Inflammatory macrophage treated with lipopolysaccharide for 4 hours (primary cell): ENCODE measurements around the gene SUB1.
A peak's percentile ranks its signal among the peaks of the same experiment; 100 is the strongest.
"Not testable (repeated sequence)": the region's sequence is repeated elsewhere in the genome, so short reads cannot be mapped to it uniquely, and the experiment has no call there.

ENCODE experiments used
- DNase-seq: peaks from one replicate; pipeline ENCODE4 v3.0.0-alpha.2; 2020

SUB1 gene

DNA sequence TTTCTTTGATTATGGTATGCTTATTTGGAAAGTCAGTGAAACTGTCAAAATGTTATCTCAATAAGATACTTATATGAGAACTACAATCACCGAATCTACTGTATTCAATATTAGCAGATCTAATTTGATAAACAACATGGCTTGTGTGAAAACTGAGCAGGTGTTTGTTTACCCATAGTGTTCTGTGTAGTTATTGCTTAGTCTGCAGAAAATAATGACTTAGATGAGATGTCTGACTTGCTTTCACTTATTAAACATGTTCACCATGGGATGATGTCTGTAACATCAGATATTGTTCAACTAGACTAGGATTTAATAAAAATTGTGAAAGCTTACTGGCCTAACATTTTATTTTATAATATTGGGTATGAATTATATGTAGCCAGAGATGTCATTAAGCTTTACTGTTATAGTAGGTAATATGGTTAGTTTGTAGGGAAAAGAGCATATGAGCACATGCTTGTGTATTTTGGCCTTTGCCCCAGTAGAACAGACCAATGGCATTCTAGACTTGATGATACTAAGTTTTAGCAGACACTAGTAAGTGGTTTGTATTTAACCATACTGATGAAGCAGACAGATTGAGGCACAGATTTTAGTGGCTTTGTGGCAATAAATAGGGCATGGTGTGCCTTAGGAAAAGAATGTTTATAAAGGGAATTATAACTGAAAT, 16.4 kb downstream of the SUB1 start:
- no peak for DNase-seq

DNA sequence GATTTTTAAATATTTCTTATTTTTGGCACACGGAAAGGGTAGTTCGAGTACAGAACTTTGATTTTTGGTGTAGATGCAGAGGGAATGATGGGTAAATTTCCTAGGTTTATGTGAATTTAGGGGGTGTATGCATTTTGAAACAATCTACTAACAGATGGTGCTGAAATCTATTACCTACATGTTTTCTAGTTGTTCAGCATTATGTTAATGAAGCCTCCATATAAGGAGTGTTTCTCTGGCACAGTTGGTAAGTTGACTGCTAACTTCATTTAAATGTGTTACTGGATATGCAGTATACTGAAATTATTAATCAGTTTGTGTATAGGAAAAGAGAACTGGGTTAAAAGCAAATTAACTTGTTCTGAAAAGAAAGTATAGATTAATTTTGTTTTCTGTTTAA, 17.5 kb downstream of the SUB1 start:
- no peak for DNase-seq

DNA sequence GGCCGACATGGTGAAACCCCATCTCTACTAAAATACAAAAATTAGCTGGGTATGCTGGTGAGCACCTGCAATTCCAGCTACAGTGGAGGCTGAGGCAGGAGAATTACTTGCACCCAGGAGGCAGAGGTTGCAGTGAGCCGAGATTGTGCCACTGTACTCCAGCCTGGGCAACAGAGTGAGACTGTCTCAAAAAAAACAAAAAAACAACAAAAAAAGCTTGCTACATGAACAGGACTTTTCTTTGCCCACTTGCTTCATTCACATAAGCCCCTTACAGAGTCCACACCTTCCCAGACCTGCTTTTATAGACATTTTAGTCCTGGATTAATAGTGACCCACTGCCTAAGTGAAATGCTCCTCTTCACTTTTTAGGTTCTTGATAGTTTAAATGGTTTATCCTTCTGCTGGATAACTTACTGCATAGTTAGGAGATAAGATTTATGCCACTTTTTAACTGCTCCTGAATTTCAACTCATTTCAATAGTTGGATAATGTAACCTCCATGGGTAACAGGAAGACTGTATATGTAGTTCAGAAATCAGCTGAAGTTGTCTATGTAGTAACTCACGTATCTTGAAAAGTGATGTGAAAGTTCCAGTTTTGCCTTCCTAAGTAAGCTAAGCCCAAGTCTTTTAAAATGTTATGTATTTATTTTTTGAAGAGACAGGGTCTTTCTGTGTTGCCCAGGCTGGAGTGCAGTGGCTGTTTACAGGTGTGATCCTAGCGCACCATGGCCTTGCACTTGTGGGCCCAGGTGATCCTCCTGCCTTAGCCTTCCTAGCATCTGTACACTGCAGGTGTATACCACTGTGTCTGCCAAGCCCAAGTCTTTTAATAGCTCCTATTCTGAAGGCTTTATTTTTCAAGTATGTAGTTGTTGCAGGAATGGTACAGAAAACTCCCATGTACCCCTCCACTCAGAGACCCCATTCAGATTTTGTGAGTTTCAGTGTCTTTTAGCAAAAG, 19.7 kb downstream of the SUB1 start:
- DNase-seq: no peak

DNA sequence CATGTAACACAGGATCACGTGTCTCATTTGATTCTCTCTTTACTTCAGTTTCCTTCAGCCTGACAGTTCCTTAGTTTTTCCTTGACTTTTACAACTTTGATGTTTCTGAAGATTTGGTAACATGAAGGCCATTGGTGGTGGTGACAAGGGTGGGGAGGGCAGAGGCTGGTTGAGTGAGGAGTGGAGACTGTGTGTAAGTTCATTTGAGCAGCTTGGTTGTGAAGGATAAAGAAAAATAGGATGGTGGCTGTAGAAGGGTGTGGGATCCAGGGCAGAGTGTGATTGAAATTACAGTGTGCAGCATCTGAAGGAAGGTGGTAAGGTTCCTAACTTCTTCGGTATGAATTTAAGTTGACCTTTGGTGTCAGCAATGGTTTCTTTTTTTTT, 20.4 kb downstream of the SUB1 start:
- DNase-seq: no peak

DNA sequence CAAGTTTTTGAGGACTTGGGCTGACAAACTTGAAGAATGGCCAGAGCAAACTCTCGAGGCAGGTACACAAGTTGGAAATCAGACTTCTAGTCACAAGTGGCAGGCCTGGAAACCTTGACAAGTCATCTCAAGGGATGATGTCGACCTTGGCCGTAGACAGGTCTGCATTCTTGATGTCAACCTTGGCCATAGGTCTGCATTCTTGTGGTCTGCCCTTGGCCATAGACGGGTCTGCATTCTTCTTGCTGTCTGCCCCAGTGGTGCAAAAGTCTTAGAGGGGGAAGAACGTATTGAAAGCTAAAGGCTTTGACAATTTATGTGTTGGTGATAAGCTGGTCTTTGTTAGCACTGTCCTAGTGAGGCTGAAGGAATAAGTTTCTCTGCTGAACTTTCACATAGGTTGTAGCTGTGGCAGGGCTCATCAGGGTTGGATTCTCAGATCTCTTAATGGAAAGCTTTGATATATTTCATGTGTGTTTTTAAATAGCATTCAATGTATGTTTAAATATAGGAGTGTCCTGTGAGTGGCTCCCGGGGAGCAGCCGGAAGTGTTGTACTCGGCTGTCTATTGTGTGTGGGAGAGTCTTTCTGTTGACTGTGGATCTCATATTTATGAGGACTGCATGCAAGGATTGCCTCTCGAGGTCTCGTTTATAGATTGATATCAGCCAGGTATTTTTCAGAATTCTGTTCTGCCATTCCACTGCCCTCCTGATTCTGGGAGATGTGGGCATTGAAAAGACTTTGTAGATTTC, 27.0 kb downstream of the SUB1 start:
- DNase-seq: no peak

DNA sequence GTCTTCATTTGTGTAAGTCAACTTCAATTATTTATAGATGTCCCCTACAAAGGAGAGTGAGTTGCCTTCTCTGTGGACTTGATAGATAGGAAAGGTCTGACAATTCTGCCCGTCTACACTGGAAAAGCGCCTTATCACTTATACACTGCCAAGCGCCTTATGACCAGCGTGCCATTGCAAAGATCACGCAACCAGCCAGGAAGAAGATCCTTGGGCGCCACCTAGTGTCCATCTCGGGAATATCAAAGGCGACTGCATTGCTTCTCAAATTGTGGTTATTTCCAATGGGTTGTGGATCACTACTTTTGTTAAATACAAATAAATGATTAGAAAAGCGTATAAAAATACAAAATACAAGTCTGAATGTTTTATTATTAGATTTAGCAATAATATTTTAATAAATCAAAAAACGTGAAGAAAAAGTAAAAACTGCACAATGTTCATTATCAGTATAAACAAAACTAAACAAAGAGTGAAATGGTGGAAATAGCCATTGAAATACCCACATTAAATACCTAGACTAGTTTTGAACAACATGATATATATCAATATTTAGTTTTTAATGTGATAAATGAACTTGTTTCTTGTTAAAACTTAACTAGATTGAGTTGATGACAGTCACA, 27.8 kb downstream of the SUB1 start:
- DNase-seq: peak; percentile 72

DNA sequence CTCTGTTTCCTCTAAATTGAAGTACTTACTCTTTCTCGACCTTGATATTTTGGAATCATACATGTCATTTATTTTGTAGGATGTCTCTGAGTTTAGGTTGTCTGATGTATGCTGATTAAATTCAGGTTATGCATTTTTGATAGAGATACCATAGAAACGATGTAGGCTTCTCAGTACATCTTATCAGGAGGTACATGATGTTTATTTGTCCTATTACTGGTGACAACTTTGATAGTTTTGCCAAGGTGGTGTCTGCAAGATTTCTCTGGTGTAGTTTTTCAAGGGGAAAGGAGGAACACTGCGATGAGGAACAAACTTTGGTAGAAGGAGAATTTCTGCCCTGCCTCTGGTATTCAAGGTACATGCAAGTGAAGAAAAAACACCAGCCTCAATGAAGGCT, 29.9 kb downstream of the SUB1 start:
- DNase-seq: no peak

DNA sequence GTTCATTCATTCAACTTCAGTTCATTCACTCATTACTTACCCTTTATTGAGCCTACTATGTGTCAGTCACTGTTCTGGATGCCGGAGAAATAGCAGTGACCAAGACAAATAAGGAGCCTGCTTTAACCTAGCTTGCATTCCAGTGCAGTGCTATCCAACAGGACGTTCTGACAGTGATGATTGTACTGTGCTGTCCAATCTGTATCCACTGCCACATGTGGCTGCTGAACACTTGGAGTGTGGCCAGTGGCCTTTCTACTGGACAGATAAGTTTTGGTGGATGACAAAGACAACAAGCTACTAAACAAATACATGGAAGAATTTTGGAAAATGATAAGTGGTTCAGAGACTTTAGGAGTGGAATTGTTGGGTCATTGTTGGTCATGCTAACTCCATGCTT, 33.6 kb downstream of the SUB1 start:
- no peak for DNase-seq

DNA sequence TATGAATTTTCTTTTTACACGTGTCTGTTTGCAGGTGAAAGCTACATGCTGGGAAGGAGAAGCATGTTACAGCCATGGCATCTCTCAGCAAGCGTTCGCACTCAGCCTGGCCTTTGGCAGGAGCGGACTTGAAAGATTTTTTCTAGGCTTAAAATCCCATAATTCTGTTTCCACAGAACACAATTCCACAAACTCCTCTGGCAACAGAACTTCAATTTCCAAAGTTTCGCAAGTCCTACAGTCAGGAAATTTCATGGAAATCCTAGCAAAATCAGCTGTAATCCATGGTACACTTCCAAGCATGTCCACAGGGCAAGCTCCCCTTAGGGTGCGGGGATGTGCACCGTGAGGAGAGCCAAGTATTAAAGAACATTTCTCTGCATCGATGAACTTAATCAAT, 35.9 kb downstream of the SUB1 start:
- no peak for DNase-seq

DNA sequence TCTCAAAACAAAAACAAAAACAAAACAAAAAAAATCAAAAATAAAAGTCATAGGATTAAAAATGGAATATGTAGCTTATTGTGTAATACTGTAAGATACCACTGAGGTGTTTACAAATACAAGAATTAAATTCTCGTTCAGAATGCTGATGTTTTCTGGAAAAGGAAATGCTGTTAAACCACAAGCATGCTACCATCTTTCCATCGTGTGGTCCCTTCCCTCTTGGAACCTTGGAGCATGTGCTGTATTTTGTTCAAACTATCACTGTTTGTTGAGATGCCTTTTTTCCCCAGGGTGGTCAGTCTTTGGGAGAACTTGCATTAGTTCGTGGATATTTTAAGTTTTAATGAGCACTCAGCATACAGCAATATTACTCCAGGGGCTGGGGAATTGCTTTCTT, 39.7 kb downstream of the SUB1 start:
- DNase-seq: no peak

DNA sequence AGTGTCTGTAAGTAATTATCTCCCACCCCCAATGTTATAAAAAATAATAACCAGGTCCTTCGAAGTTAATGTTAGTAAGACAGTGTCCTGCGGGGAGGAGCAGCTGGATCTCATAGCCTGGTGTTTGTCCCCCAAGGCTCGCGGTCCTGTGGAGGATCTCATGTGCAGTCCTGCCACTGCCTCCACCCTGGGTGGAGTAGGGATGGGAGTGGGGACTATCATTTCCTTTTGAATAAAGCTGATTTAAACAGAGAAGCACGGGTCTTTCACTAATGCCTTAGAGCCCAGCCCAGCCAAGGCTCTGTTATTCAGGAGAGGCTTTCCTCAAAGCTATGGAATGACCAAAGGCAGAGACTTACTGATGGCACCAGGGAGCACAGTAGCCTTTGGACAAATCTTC, 40.2 kb downstream of the SUB1 start:
- DNase-seq: no peak

DNA sequence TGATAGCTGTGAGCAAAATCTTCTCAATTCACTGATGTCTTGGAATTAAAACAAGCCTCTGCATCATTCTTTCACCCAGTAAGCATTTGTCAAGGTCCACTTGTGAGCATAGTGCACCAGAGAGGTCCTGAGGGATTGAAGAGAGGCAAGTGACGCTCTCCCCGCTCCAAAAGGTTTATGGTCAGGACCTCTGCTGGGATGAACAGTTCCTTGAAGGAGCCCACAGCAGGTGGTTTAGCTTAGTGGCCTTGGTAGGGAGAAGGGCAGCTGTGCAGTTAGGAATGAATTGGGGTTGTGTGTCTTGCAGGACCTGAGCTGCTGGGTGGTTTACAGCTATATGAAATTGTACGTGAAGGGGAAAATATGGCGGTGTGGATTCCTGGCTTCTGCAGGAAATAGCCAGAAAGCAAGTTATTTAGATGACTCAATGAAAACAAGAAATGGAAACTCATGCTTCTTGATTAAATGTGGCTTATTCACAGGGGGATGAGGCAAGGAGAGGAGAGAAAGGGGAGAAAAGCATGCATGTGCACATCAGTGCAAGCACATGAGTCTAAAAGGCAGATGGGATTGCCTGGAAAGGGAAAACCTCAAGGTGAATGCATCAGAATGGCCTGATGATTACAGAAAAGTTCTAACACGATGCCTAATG, 42.0 kb downstream of the SUB1 start:
- no peak for DNase-seq

DNA sequence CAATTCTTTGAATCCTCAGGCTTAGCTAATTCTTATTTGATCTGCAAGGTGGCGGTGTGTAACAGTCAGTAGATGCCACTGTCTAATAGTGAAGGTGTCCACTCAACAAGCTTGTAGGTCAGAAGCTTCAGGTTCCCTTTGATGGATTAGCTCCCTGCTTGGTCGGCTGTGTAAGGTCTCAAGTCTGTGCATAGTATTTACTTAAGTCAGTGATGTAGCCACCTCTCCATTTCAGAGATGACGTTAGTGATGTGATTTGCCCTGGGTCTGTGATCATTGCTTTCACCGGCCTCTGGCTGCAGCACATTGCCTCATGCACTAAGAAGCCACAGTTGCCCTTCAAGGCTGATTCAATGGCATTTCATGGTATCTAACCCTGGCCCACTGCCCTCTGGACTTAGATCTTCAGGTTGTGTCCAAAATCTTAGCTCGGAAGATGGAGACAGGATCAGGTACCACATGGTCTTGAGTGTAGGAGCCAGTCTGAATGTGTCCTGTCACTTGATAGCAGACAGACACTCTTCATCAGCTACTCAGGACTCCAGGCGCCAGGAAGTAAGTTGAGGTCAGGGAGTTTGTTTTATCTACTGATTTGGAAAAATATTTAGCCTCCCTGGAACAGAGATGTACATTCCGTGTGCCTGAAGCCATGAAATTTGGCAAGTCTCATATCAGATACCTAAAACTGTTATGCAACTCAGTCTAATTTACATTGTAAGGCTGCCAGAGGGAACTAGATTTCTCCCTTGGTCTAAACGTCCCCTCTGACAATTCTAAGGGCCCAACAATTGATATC, 42.9 kb downstream of the SUB1 start:
- no peak for DNase-seq

DNA sequence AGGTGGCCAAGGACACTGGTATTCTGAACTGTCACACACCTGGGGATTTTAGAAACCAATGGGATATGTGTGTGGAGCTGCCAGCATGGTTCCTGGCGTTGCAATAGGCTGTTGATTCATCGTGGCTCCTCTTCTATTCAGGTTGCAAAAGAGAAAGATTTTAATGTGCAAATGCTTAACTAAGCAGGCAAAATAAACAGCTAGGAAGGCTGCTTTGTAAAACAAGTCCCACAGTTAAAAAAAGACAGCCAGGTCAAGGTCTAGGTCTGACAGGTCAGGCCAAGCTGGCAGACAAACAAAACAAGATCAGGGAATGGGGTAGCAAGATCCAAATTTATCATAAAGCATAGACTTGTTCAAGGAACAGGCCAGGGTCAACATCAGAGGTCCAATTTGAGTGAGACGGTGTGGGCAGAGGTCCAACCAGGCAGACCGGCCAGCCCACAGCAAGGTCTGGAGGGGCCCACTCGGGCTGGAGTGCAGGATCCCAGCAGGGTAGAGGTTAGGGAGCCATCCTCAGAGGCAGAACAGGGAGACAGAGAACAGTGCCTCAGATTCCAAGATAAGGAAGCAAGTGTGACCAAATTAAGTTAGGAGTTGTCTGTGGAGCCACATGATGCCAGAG, 45.6 kb downstream of the SUB1 start:
- no peak for DNase-seq

DNA sequence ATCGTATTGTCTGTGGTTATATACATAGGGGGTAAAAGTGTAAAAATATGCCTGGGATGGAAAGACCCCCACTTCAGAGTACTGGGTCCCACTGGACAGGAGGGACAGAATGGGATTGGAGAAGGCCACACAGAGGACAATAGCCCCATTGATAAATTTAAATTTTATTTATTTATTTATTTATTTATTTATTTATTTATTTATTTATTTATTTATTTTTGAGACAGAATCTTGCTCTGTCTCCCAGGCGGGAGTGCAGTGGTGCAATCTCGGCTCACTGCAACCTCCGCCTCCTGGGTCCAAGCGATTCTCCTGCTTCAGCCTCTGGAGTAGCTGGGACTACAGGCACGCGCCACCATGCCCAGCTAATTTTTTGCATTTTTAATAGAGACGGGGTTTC, 47.7 kb downstream of the SUB1 start:
- not testable (repeated sequence) for DNase-seq

DNA sequence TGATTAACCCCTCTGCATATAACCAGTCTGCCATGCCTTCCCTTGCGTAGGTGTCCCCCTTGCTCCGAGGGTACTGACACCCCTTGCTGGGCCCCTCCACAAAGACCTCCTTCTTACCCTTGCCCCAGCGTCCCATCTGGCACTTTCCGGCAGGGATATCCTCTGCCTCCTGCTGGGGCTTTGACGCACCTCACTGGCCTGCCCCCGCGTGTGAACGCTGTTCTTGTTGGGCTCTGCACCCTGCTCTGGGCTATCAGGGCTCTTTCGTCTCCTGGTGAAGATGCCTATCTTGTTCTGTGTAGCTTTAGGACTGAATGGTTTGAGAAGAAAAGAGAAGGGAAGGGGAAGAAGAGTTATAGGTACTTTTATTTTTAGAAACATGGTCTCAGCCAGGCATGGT, 53.0 kb downstream of the SUB1 start:
- DNase-seq: no peak

DNA sequence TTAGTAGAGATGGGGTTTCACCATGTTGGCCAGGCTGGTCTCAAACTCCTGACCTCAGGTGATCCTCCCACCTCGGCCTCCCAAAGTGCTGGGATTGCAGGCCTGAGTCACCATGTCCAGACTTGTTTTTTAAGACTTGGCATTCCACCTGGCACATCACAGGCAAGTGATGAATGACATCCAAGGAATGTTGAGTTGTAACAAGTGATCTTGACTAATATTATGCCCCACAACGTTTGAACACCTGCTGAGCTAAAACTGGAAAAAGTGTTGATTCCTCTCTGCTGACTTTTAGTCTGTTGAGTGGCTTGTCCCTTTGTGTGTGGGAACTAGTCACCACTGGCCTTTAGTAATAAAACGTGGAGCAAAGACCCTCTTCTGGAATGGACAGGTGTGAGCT, 54.6 kb downstream of the SUB1 start:
- no peak for DNase-seq

DNA sequence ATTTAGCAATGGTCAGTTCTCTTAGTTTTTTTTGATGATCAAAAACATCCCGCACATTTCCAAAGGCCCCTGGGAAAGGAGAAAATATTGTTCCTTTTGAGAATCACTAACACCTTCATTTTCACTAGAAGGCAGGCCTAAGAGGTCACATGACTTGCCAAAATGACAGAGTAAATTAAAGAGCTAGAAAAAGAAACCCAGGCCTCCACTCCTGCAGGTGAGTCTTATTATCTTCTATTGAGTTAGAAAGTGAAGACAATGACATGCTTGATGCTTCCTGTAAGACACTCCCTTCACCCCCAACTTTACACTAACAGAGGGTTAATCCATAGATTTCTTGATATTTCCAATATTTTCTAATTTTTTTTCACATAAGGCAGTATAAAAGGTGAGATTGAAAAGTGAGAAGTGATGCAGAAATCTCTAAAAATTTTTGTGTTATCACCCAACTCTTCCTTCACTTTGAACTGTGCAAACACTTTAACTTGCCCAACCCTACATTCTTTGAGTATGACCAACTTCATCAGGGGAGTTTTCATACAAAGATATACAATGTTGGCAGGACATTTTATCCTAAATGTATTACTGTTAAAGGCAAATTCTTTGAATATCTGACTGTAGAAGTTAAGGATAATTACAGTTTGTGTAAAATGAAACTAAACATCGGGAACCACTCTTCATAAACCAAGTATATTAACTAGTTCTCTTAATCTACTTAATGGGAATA, 57.1 kb downstream of the SUB1 start:
- DNase-seq: no peak

DNA sequence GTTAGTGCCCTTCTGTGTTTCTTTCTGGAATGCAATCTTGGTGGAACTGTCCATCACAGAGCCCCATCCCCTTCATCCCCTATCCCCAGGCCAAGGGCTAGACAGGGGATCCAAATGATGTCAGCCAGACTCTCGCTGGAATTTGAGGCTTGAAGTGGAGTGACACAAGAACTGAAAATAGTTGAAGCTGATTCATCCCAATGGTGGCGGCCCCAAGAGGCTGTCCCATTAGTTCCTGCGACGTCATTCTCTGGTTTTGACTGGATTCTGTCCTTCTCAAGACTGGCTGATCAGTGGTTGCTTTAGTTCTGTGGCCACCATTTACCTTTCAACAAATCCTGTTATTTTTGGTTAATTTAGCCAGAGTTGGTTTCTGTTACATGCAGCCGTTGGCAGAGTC, 59.9 kb downstream of the SUB1 start:
- DNase-seq: no peak
